Measurements from ENCODE around the gene NFIL3.
"Not testable (repeated sequence)": the region's sequence is repeated elsewhere in the genome, so short reads cannot be mapped to it uniquely, and the experiment has no call there.

The NFIL3 gene

GRCh38 chr9:91393826-91394225 lies 29.8 kb downstream of the NFIL3 start:
- no peak for DNase-seq

GRCh38 chr9:91392435-91392834 lies 31.2 kb downstream of the NFIL3 start:
- no peak for DNase-seq

- DNase-seq: no peak
These were observed 31.8 kb downstream of the NFIL3 start for GRCh38 chr9:91391818-91392217.

- no peak for DNase-seq
These were observed 32.2 kb downstream of the NFIL3 start for GRCh38 chr9:91391412-91391811.

GRCh38 chr9:91389686-91390085 lies 33.9 kb downstream of the NFIL3 start:
- DNase-seq: not testable (repeated sequence)

GRCh38 chr9:91386765-91387164 lies 36.9 kb downstream of the NFIL3 start:
- no peak for DNase-seq

- DNase-seq: no peak
These were observed 38.7 kb downstream of the NFIL3 start for GRCh38 chr9:91384954-91385353.

GRCh38 chr9:91383577-91383976 lies 40.1 kb downstream of the NFIL3 start:
- DNase-seq: no peak

- no peak for DNase-seq
These were observed 41.3 kb downstream of the NFIL3 start for GRCh38 chr9:91382298-91382697.

GRCh38 chr9:91379426-91379825 lies 44.2 kb downstream of the NFIL3 start:
- DNase-seq: no peak

- no peak for DNase-seq
These were observed 44.9 kb downstream of the NFIL3 start for GRCh38 chr9:91378695-91379127.

- not testable (repeated sequence) for DNase-seq
These were observed 45.6 kb downstream of the NFIL3 start for GRCh38 chr9:91378054-91378453.

- no peak for DNase-seq
These were observed 47.4 kb downstream of the NFIL3 start for GRCh38 chr9:91376239-91376638.

GRCh38 chr9:91374939-91375338 lies 48.7 kb downstream of the NFIL3 start:
- no peak for DNase-seq

GRCh38 chr9:91371894-91372293 lies 51.7 kb downstream of the NFIL3 start:
- no peak for DNase-seq

GRCh38 chr9:91370006-91370405 lies 53.6 kb downstream of the NFIL3 start:
- not testable (repeated sequence) for DNase-seq

GRCh38 chr9:91364702-91365101 lies 58.9 kb downstream of the NFIL3 start:
- no peak for DNase-seq

GRCh38 chr9:91364005-91364404 lies 59.6 kb downstream of the NFIL3 start:
- DNase-seq: no peak

GRCh38 chr9:91362051-91362611 lies 61.5 kb downstream of the NFIL3 start:
- no peak for DNase-seq

GRCh38 chr9:91361291-91362050 lies 62.2 kb downstream of the NFIL3 start, which contains the start of gene AUH:
Gene AUH, minus strand, starts transcription at chr9:91361918. Its CDS starts 29 bp downstream, at chr9:91361889.
- peak; percentile 91 for DNase-seq

- no peak for DNase-seq
These were observed 62.9 kb downstream of the NFIL3 start for GRCh38 chr9:91360551-91361290.

- no peak for DNase-seq
These were observed 63.7 kb downstream of the NFIL3 start for GRCh38 chr9:91359734-91360470.

- DNase-seq: no peak
These were observed 64.5 kb downstream of the NFIL3 start for GRCh38 chr9:91359083-91359482.

Data from right forelimb (tissue), 1 donor.